ENCODE measurements around the gene CAB39. TPM values are rescaled to one million over a fixed set of nuclear protein-coding genes. Genes with fewer than 3 reads are reported as not detected.
"Not testable (repeated sequence)": the region's sequence is repeated elsewhere in the genome, so short reads cannot be mapped to it uniquely, and the experiment has no call there.

The CAB39 gene
- total and polyA plus RNA-seq, 2 donors (not counting 1 experiment from before 2014, with no cell fraction given): 51.1 to 72.3 TPM

DNA sequence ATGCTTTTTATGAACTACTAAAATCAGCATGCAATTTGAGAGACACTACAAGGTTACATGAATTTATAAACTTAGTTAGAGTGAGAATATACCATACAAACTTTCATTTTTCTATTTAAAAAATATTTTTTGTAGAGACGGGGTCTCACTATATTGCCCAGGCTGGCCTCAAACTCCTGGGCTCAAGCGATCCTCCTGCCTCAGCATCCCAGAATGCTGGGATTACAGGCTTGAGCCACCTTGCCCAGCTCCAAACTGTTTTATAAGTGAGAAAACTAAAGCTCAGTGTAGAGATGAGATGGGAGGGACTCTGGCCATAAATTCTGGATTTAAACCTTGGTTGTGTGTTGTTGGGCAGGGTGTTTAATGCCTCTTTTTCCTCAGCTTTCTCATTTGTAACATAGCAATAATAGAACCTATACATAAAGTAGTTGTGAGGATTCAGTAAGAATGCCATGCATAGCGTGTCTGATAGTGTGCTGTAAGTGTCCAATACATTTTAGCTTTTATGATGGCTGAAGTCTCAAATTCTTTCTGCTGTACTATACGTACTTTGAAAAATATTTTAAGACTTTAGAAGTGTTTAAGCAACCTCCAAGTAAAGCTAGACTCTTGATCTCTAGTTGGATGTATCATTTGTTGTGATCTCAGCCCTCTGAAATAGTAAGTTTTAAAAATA is 9.7 kb downstream of the CAB39 start:
- Histone ChIP-seq H2AFZ (ENCODE audit: low read length) (no peak overlapping the region), H3K9me3 (ENCODE audit: control insufficient read depth, insufficient read depth, low read depth, low read length) (no peaks in the 10 kb centered on the region), H3K9ac (ENCODE audit: insufficient read depth, low read length) (no peak overlapping the region), H3K27me3 (ENCODE audit: control insufficient read depth, insufficient read depth, low read length) (no peaks in the 10 kb centered on the region), H4K20me1 (ENCODE audit: control insufficient read depth, extremely low read depth, insufficient read depth, low read length) (no peaks in the 10 kb centered on the region), H3K27ac (ENCODE audit: insufficient read depth, low read length) (no peak overlapping the region), H3K79me2 (ENCODE audit: control insufficient read depth, insufficient read depth, low read length) (peaks cover 79% of the 10 kb centered on the region), H3K4me1 (ENCODE audit: control insufficient read depth, extremely low read depth, insufficient read depth, low read length) (peaks cover 4% of the 10 kb centered on the region), H3K4me2 (ENCODE audit: extremely low read depth, insufficient read depth, low read length) (no peak overlapping the region), H3K4me3 (replicated peaks in 1 of 4; ENCODE audit: control extremely low read depth in 1 of 4, insufficient read depth in 1 of 4, low read depth in 3 of 4, low read length in 4 of 4) (no peak overlapping the region), H3K36me3 (ENCODE audit: control insufficient read depth, insufficient read depth, low read length) (peaks cover 5% of the 10 kb centered on the region)
- no peak for DNase-seq (ENCODE audit: low read depth in 2 of 2)
- TF ChIP-seq EZH2 (IDR thresholded peaks at IDR 0.05; ENCODE audit: low read length, missing control alignments): no peak
- TF ChIP-seq CTCF (conservative IDR thresholded peaks at IDR 0.05 in 1 of 2, IDR thresholded peaks at IDR 0.05 in 1 of 2; ENCODE audit: low read depth in 1 of 2, low read length in 2 of 2): no peak

DNA sequence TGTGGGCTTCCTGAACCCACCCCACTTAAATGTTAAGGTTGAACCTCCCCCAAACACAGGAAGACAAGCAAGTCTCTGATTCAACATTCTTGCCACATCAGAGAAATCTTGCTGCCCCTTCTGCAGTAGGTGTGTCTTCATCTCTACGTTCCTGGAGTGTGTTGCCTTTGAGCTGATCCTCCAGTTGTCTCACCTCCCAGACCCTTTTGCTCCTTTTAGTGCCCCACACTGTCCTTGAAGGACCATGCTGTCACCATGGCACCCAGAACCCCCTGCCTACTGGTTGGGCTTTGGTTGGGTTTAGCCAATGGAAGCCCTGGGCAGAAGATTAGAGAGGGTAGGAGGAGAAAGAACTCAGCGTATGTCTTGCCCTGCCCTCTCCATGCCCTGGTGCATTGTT is 10.7 kb downstream of the CAB39 start:
- H3K4me2 ChIP-seq (ENCODE audit: extremely low read depth, insufficient read depth, low read length): no peak overlapping the region
- no peaks in the 10 kb centered on the region for H3K4me1 ChIP-seq (ENCODE audit: control insufficient read depth, extremely low read depth, insufficient read depth, low read length)
- peaks cover 73% of the 10 kb centered on the region for H3K79me2 ChIP-seq (ENCODE audit: control insufficient read depth, insufficient read depth, low read length)

GRCh38 chr2:230724957-230725356 is 12.3 kb downstream of the CAB39 start:
- H3K27ac ChIP-seq (ENCODE audit: insufficient read depth, low read length); H3K27me3 ChIP-seq (ENCODE audit: control insufficient read depth, insufficient read depth, low read length); H4K20me1 ChIP-seq (ENCODE audit: control insufficient read depth, extremely low read depth, insufficient read depth, low read length); H3K9ac ChIP-seq (ENCODE audit: insufficient read depth, low read length); H3K9me3 ChIP-seq (ENCODE audit: control insufficient read depth, insufficient read depth, low read depth, low read length); H3K36me3 ChIP-seq (ENCODE audit: control insufficient read depth, insufficient read depth, low read length); H2AFZ ChIP-seq (ENCODE audit: low read length); DNase-seq (ENCODE audit: low read depth in 2 of 2); H3K4me3 ChIP-seq (replicated peaks in 1 of 4; ENCODE audit: control extremely low read depth in 1 of 4, insufficient read depth in 1 of 4, low read depth in 3 of 4, low read length in 4 of 4); H3K4me1 ChIP-seq (ENCODE audit: control insufficient read depth, extremely low read depth, insufficient read depth, low read length); H3K4me2 ChIP-seq (ENCODE audit: extremely low read depth, insufficient read depth, low read length): not testable (repeated sequence)
- H3K79me2 ChIP-seq (ENCODE audit: control insufficient read depth, insufficient read depth, low read length): peaks cover 65% of the 10 kb centered on the region

More for the DNA sequence above, 10.7 kb downstream of the CAB39 start:
- H3K36me3 ChIP-seq (ENCODE audit: control insufficient read depth, insufficient read depth, low read length): peaks cover 5% of the 10 kb centered on the region
- H3K9ac ChIP-seq (ENCODE audit: insufficient read depth, low read length): no peak overlapping the region
- no peaks in the 10 kb centered on the region for H4K20me1 ChIP-seq (ENCODE audit: control insufficient read depth, extremely low read depth, insufficient read depth, low read length)
- DNase-seq (ENCODE audit: low read depth in 2 of 2): no peak
- no peaks in the 10 kb centered on the region for H3K27me3 ChIP-seq (ENCODE audit: control insufficient read depth, insufficient read depth, low read length)
- H3K4me3 ChIP-seq (replicated peaks in 1 of 4; ENCODE audit: control extremely low read depth in 1 of 4, insufficient read depth in 1 of 4, low read depth in 3 of 4, low read length in 4 of 4): no peak overlapping the region
- H3K9me3 ChIP-seq (ENCODE audit: control insufficient read depth, insufficient read depth, low read depth, low read length): no peaks in the 10 kb centered on the region
- no peak overlapping the region for H3K27ac ChIP-seq (ENCODE audit: insufficient read depth, low read length)
- TF ChIP-seq CTCF (conservative IDR thresholded peaks at IDR 0.05 in 1 of 2, IDR thresholded peaks at IDR 0.05 in 1 of 2; ENCODE audit: low read depth in 1 of 2, low read length in 2 of 2): no peak
- TF ChIP-seq EZH2 (IDR thresholded peaks at IDR 0.05; ENCODE audit: low read length, missing control alignments): no peak
- H2AFZ ChIP-seq (ENCODE audit: low read length): no peak overlapping the region

Data from fibroblast of lung (primary cell).